Activated CD8-positive, alpha-beta memory T cell treated with anti-CD3 and anti-CD28 coated beads, Interleukin-2, amount 10 ng/mL, durations not matched to agents 7 days and 5 days (primary cell): ENCODE data around the gene LRRC8D. TPM values are rescaled to one million over a fixed set of nuclear protein-coding genes. Genes with fewer than 3 reads are reported as not detected.

Experiments
- ATAC-seq: fragments of 150-1000 bp; cut with Tn5 transposase; one replicate; pipeline ENCODE4 v1.10.0; 2021; ENCODE audit warnings: moderate library complexity
- CTCF ChIA-PET: fragments of 350-600 bp; sonication (Branson Sonifier 250); formaldehyde crosslinking; loops from one replicate; lab custom pipeline; 2021; ENCODE audit warnings: antibody characterized with exemption; lab: Charles Lee
- DNase-seq: peaks from one replicate; pipeline ENCODE4 v3.0.0-alpha.2; 2020
- H3K27ac Mint-ChIP-seq: one replicate; pipeline ENCODE4 v1.8.0; 2021; ENCODE audit warnings: mild to moderate bottlenecking, mixed read lengths
- H3K27me3 Mint-ChIP-seq: one replicate; pipeline ENCODE4 v1.8.0; 2021; ENCODE audit warnings: mixed read lengths
- H3K36me3 Mint-ChIP-seq: one replicate; pipeline ENCODE4 v1.8.0; 2021; ENCODE audit warnings: mild to moderate bottlenecking, mixed read lengths
- H3K4me1 Mint-ChIP-seq: one replicate; pipeline ENCODE4 v1.8.0; 2021; ENCODE audit warnings: mixed read lengths
- H3K4me3 Mint-ChIP-seq: one replicate; pipeline ENCODE4 v1.8.0; 2021; ENCODE audit warnings: mild to moderate bottlenecking, moderate library complexity, mixed read lengths
- H3K9me3 Mint-ChIP-seq: one replicate; pipeline ENCODE4 v1.8.0; 2022; ENCODE audit warnings: low read depth, mixed read lengths
- total RNA-seq, 2 experiments: library from RNA; stranded (reverse); gene quantifications; one replicate each; pipeline ENCODE4 v1.2.3, GENCODE V29; 2021

LRRC8D gene
- total RNA-seq, 2 experiments from 2014 or later = 19.2 to 27.7 TPM

- CTCF ChIA-PET = no interaction called here
- Mint-ChIP-seq H3K4me3 (no peak overlapping the region), H3K27me3 (no peaks in the 10 kb centered on the region), H3K9me3 (no peaks in the 10 kb centered on the region), H3K4me1 (peaks cover 3% of the 10 kb centered on the region), H3K27ac (no peak overlapping the region), H3K36me3 (peaks cover 30% of the 10 kb centered on the region)
- no peak for ATAC-seq
- DNase-seq = no peak
These were observed 66.9 kb downstream of the LRRC8D start for GRCh38 chr1:89887713-89888112.

GRCh38 chr1:89888480-89889322 is 67.9 kb downstream of the LRRC8D start:
- no peak for DNase-seq
- CTCF ChIA-PET = no interaction called here
- no peak overlapping the region for H3K4me3 Mint-ChIP-seq
- peaks cover 3% of the 10 kb centered on the region for H3K4me1 Mint-ChIP-seq
- no peak for ATAC-seq
- H3K27ac Mint-ChIP-seq = no peak overlapping the region
- H3K27me3 Mint-ChIP-seq = no peaks in the 10 kb centered on the region
- peaks cover 24% of the 10 kb centered on the region for H3K36me3 Mint-ChIP-seq
- H3K9me3 Mint-ChIP-seq = no peaks in the 10 kb centered on the region

GRCh38 chr1:89889323-89889615 is 68.4 kb downstream of the LRRC8D start:
- Mint-ChIP-seq H3K36me3 (peaks cover 24% of the 10 kb centered on the region), H3K27me3 (no peaks in the 10 kb centered on the region), H3K27ac (no peak overlapping the region), H3K9me3 (no peaks in the 10 kb centered on the region), H3K4me3 (no peak overlapping the region), H3K4me1 (peaks cover 3% of the 10 kb centered on the region)
- ATAC-seq = no peak
- CTCF ChIA-PET = no interaction called here
- no peak for DNase-seq

- peaks cover 3% of the 10 kb centered on the region for H3K4me1 Mint-ChIP-seq
- no peaks in the 10 kb centered on the region for H3K9me3 Mint-ChIP-seq
- ATAC-seq (no peak), DNase-seq (no peak)
- no peak overlapping the region for H3K27ac Mint-ChIP-seq
- H3K4me3 Mint-ChIP-seq = no peak overlapping the region
- CTCF ChIA-PET = no interaction called here
- no peaks in the 10 kb centered on the region for H3K27me3 Mint-ChIP-seq
- peaks cover 20% of the 10 kb centered on the region for H3K36me3 Mint-ChIP-seq
These were observed 69.4 kb downstream of the LRRC8D start for GRCh38 chr1:89890085-89890752.

- ATAC-seq (no peak), DNase-seq (no peak)
- Mint-ChIP-seq H3K36me3 (peaks cover 14% of the 10 kb centered on the region), H3K9me3 (no peaks in the 10 kb centered on the region), H3K4me3 (no peak overlapping the region), H3K27ac (no peak overlapping the region), H3K4me1 (peaks cover 3% of the 10 kb centered on the region), H3K27me3 (no peaks in the 10 kb centered on the region)
- CTCF ChIA-PET = interaction anchor here (0.5 kb wide), 1 partner anchor 28 kb away, joined by 3 read pairs; no protein-coding TSS in a partner anchor
These were observed 72.0 kb downstream of the LRRC8D start for GRCh38 chr1:89892816-89893215.

GRCh38 chr1:89894210-89895201 is 73.7 kb downstream of the LRRC8D start:
- ATAC-seq = no peak
- no peak overlapping the region for H3K4me3 Mint-ChIP-seq
- no peak for DNase-seq
- peaks cover 13% of the 10 kb centered on the region for H3K36me3 Mint-ChIP-seq
- no peaks in the 10 kb centered on the region for H3K27me3 Mint-ChIP-seq
- peaks cover 3% of the 10 kb centered on the region for H3K4me1 Mint-ChIP-seq
- no peak overlapping the region for H3K27ac Mint-ChIP-seq
- CTCF ChIA-PET = no interaction called here
- H3K9me3 Mint-ChIP-seq = no peaks in the 10 kb centered on the region

GRCh38 chr1:89896105-89896942 is 75.5 kb downstream of the LRRC8D start:
- CTCF ChIA-PET = no interaction called here
- no peak for DNase-seq
- H3K27me3 Mint-ChIP-seq = no peaks in the 10 kb centered on the region

GRCh38 chr1:89897347-89898133 is 76.7 kb downstream of the LRRC8D start:
- H3K36me3 Mint-ChIP-seq = no peaks in the 10 kb centered on the region
- ATAC-seq = no peak
- DNase-seq = no peak
- no peaks in the 10 kb centered on the region for H3K9me3 Mint-ChIP-seq
- no peaks in the 10 kb centered on the region for H3K27me3 Mint-ChIP-seq
- H3K4me1 Mint-ChIP-seq = no peaks in the 10 kb centered on the region
- H3K4me3 Mint-ChIP-seq = no peak overlapping the region
- H3K27ac Mint-ChIP-seq = no peak overlapping the region
- CTCF ChIA-PET = no interaction called here

More at GRCh38 chr1:89896105-89896942, 75.5 kb downstream of the LRRC8D start:
- Mint-ChIP-seq H3K4me1 (peaks cover 3% of the 10 kb centered on the region), H3K4me3 (no peak overlapping the region), H3K9me3 (no peaks in the 10 kb centered on the region), H3K27ac (no peak overlapping the region), H3K36me3 (peaks cover 6% of the 10 kb centered on the region)
- no peak for ATAC-seq

- Mint-ChIP-seq H3K4me1 (no peaks in the 10 kb centered on the region), H3K4me3 (no peak overlapping the region), H3K9me3 (no peaks in the 10 kb centered on the region), H3K36me3 (peaks cover 2% of the 10 kb centered on the region), H3K27ac (no peak overlapping the region), H3K27me3 (no peaks in the 10 kb centered on the region)
- CTCF ChIA-PET = no interaction called here
- DNase-seq = no peak
- no peak for ATAC-seq
These were observed 77.3 kb downstream of the LRRC8D start for GRCh38 chr1:89898150-89898549.

GRCh38 chr1:89898695-89899470 is 78.1 kb downstream of the LRRC8D start:
- no peak for ATAC-seq
- Mint-ChIP-seq H3K27me3 (no peaks in the 10 kb centered on the region), H3K36me3 (peaks cover 2% of the 10 kb centered on the region), H3K27ac (no peak overlapping the region), H3K4me1 (no peaks in the 10 kb centered on the region), H3K9me3 (no peaks in the 10 kb centered on the region), H3K4me3 (no peak overlapping the region)
- CTCF ChIA-PET = no interaction called here
- no peak for DNase-seq

- no peak for ATAC-seq
- no peak for DNase-seq
- Mint-ChIP-seq H3K4me3 (no peak overlapping the region), H3K36me3 (peaks cover 4% of the 10 kb centered on the region), H3K27me3 (no peaks in the 10 kb centered on the region), H3K27ac (no peak overlapping the region), H3K4me1 (peaks cover 5% of the 10 kb centered on the region), H3K9me3 (no peaks in the 10 kb centered on the region)
- CTCF ChIA-PET = no interaction called here
These were observed 79.5 kb downstream of the LRRC8D start for GRCh38 chr1:89900323-89900722.
